ENCODE results near the gene PARVB.

The PARVB gene

DNA sequence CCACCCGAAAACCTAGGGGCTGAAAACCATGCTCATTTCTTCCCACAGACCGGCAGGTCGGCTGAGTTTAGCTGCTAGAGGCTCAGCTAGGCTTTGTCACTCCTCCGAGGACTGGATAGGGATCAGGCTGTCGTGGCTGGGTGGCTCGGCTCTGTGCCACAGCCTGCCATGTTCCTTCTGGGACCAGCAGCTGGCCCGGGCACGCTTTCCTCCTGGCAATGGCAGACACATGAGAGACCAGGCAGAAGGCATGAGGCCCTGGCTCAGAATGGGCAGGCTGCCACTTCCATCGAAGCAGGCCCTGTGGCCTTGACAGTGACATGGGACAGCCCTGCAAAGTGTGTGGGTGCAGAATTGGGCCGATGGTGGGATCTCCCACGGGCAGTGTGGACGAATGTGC, 177.6 kb downstream of the PARVB start:
- DNase-seq (ENCODE audit: low read depth) = no peak

DNA sequence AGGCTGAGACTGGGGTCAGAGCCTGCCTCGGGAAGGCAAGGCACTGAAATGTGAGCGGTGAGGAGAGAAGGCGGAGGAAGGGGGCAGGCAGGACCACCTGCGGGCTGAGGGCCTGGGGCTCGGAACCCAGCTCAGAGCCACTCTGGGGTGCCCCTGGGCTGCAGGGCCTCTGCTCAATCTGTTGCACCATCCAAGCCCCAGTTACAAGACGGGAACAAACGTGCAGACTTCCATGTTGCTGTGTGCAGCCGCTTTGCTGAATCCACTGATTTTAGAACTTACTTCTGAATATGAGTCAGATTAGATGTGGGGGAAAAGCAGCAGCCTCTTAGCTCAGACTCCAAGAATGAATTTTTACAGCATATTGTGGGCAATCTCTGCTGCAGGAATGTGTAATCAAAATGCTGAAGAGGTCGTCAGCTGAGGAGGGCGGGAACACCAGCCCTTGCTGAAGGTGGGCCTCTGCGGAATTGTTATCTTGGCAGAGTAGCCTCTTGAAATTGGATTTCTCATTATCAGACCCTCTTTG, 178.2 kb downstream of the PARVB start:
- DNase-seq (ENCODE audit: low read depth) = no peak

GRCh38 chr22:44203203-44203602, 179.1 kb downstream of the PARVB start:
- DNase-seq (ENCODE audit: low read depth) = no peak

- DNase-seq (ENCODE audit: low read depth) = no peak
Measured at GRCh38 chr22:44204739-44205515, 180.8 kb downstream of the PARVB start.

GRCh38 chr22:44205516-44206329, 181.6 kb downstream of the PARVB start:
- DNase-seq (ENCODE audit: low read depth) = no peak

- DNase-seq (ENCODE audit: low read depth) = no peak
Measured at GRCh38 chr22:44206330-44206645, 182.2 kb downstream of the PARVB start.

DNA sequence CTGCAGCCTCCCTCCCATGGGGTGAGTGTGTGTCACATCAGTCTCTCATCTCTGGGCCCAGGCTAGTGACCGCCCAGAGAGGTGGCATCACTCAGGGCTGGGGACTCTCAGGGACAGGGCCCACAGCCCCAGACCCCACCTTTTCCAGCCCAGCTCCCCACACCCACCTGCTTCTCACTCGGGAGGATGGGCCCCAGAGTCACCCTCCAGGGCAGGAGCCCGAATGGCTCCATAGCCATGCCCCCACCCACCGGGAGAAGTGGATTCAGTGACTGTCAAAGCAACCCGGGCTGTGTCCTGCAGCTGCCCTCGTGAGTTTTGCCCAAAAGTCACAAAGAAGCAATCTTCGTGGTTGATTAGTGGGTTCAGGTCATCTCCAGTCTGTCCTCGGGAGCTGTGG, 182.6 kb downstream of the PARVB start:
- DNase-seq (ENCODE audit: low read depth) = no peak

GRCh38 chr22:44207173-44207980, 183.3 kb downstream of the PARVB start:
- no peak for DNase-seq (ENCODE audit: low read depth)

DNA sequence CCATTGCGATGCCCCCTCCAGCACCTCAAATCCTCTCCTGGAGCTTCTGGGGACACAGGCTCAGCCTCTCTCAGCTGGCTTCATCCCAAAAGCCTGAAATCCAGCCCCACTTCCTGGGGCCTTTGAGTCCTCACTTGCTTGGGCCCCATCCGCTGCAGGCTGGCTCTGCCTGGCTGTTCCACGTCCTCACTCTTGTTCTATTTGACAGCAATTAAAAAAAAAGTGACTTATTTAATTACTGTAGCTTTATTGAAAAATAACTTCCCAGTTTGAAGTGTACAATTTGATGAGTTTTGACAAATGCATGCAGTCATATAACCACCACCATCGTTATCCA, 183.8 kb downstream of the PARVB start:
- no peak for DNase-seq (ENCODE audit: low read depth)

DNA sequence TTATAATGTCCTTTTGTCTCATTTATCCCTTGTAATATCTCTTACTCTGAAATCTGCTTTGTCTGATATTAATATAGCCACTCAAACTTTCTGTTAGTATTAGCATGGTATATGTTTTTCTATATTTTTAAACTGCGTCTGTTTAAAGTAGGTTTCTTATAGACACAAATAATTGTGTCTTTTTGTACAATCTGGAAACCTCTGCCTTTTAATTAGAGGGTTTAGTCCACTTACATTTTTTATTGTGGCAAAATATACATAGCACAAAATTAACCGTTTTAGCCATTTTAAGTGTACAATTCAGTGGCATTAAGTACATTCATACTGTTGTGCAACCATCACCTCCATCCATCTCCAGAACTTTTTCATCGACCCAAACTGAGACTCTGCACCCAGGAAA, 185.2 kb downstream of the PARVB start:
- DNase-seq (ENCODE audit: low read depth) = no peak

DNA sequence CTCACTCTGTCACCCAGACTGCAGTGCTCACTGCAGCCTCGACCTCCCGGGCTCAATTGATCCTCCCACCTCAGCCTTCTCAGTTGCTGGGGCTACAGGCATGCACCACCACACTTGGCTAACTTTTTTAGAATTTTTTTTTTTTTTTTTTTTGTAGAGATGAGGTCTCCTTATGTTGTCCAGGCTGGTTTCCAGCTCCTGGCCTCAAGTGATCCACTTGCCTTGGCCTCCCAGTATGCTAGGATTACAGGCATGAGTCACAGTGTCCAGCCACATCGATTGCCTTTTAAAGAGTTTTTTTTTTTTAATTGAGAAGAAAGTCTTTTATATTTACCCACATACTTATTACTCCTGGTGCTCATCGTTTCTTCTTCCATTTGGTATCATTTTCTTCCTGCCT, 186.6 kb downstream of the PARVB start:
- DNase-seq (ENCODE audit: low read depth) = no peak

DNA sequence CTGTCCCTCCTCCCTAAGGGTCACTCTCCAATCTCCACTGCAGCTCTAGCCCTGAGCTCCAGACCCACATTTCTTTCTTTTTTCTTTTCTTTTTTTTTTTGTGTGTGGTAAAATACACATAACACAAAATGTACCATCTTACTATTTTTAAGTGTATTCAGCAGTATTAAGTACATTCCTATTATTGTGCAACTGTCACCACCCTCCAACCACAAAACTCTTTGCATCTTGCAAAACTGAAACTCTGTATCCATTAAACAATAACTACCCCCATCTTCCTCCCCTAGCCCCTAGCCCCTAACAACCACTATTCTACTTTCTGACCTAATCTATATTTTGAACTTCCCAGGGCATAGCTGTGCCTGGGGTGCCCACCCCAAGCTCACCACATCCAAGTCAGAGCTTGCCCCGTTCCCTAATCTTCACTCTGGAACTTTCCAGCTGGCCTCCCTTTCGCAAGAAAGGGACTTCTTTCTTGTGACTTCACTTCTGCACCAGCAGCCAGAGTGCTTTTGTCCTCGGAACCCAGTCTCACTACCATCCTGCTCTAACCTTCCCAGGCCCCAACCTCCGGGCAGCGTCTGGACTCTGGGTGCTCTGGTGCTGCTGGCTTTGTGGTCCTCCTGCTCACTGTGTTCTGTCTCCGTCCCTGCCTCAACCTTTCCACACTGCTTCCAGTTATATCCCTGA, 187.3 kb downstream of the PARVB start:
- no peak for DNase-seq (ENCODE audit: low read depth)

DNA sequence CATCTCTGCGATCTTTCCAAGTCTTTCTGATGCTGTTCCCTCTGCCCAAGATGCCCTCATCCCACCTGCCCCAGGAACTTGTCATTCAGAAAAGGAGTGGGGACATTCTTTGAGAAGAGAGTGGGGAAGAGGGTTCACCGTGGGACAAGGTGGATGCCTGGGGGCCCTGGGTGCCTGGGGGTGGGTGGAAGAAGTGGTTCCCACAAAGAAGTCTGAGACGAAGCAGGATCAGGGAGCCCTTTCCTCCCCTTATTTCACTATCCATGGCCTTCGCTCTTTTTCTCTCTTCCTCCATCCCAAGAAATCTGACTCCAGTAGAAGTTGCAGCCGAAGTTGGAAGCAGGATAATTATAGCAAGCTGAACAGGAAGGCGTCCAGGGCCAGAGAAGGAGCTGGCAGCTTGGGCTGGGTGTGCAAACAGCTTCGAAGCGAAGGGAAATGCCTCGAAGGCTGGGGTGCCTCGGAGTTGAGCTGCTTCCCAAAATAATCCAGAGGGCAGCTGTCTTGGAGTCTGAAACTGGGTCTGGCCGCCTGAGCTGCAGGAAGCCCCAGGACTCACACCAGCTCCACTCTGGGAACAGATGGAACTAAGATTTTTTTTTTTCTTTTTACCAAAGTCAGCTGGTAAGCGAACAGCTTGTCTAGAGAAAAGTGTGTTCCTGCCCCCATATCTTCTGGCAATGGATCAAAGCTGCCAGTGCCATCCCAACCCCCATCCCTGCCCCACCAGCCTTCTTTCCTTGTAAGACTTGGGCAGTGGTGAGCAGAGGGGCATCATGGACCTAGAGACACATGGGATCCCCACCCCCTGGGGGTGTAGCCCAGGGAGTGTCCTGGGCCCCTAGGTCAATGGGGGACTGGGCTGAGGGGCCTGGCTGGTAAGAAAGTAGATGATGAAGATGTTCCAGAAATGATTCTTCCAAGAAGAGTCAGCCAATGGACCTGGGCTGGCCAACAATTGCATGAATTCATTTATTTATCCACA, 188.1 kb downstream of the PARVB start:
- DNase-seq (ENCODE audit: low read depth) = no peak

DNA sequence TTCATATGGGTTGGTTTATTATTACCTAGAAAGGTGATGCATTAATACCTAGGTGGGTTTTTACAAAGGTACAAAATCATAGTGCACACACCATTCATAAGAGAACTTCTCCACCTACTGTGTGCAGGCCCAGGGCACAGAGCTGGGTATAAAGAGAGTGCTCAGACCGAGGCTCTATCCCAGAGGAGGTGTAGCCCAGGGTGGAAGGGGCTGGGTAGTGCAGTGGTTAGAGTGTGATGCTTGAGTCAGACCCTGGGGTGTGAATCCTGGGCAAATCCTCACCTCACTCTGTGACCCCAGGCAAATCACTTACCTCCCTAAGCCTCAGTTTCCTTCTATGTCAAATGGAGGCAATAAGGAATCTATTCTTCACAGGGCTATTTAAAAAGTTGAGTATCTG, 188.8 kb downstream of the PARVB start:
- no peak for DNase-seq (ENCODE audit: low read depth)

GRCh38 chr22:44213489-44214043, 189.5 kb downstream of the PARVB start:
- no peak for DNase-seq (ENCODE audit: low read depth)

DNA sequence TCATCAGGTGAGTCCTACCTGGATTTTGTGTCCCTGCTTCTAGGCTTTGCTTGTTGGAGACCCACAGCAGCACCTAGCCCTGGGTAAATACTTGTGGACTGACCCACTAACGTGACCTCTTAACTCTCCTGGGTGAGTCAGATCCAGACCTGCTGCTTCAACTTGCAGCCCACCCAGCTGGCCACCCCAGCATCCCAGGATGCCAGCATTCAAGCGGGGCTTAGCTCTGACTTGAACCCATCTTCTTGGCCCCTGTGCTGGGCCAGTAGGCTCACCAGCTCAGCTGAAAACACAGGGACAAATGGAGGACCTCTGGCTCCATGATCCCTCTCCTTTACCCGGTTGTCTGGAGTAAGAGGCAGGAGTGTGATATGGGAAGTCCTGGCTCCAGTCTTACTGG, 190.1 kb downstream of the PARVB start:
- no peak for DNase-seq (ENCODE audit: low read depth)

GRCh38 chr22:44214764-44215163, 190.7 kb downstream of the PARVB start:
- no peak for DNase-seq (ENCODE audit: low read depth)

DNA sequence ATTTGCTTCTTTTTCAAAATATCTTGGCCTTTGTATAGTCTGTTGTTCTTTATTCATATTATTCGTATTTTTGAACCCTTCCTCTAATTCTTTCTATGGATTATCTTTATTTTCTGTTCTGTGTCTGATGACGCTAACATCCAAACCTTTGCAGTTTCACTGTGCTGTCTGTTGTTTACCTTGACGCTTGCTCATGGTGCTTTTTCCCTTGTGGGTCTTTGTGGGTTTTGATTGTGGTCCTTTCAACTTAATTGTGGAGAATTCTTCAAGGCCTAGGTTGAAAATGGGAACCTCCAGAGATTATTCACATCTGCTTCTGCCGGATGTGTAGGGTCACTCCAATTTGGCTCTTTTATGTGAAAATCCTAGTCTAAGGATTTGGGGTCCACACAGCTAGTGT, 191.2 kb downstream of the PARVB start:
- DNase-seq (ENCODE audit: low read depth) = no peak

DNA sequence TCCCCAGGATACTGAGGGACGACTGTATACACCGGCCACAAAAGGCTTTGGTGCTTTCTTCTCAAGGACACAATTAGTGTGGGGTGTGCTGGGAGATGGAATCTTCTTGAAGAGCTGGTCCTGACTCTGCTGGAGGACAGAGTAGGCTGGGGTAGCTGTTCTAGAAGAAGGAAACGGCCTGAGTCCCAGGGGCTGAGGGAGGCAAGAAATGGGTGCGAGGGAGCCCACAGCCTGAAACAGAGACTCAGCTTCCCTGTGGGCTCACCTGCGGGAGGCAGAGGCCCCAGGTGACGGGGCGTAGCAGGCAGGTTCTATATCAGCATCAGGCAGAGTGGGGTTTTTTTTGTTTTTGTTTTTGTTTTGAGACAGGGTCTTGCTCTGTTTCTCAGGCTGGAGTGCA, 193.2 kb downstream of the PARVB start:
- DNase-seq (ENCODE audit: low read depth) = no peak

GRCh38 chr22:44218071-44218470, 194.0 kb downstream of the PARVB start:
- DNase-seq (ENCODE audit: low read depth) = no peak

All from activated T-helper 9 cell treated with anti-CD3 and anti-CD28 coated beads, Interleukin-2, amount 50 U/mL, for 16 hours (primary cell).